NCI-H748 treated with DMSO at 0.1 percent for 48 hours (cell line): ENCODE measurements around the gene STARD13.
A peak's percentile ranks its signal among the peaks of the same experiment; 100 is the strongest.

ENCODE experiments used
- DNase-seq: peaks from one replicate; lab custom pipeline; 2025; lab: John Stamatoyannopoulos, UW

The STARD13 gene

GRCh38 chr13:33081666-33082065, 203.9 kb downstream of the STARD13 start:
- DNase-seq = no peak

GRCh38 chr13:33080972-33081590, 204.5 kb downstream of the STARD13 start:
- no peak for DNase-seq

GRCh38 chr13:33079960-33080359, 205.6 kb downstream of the STARD13 start:
- DNase-seq = no peak

GRCh38 chr13:33078263-33078662, 207.3 kb downstream of the STARD13 start:
- DNase-seq = no peak

GRCh38 chr13:33076001-33076992, 209.3 kb downstream of the STARD13 start:
- no peak for DNase-seq

- peak; percentile 99 for DNase-seq
Measured at GRCh38 chr13:33073338-33073737, 212.2 kb downstream of the STARD13 start.

- no peak for DNase-seq
Measured at GRCh38 chr13:33072759-33073158, 212.8 kb downstream of the STARD13 start.

- DNase-seq = peak; percentile 13
Measured at GRCh38 chr13:33072282-33072681, 213.3 kb downstream of the STARD13 start.

- DNase-seq = no peak
Measured at GRCh38 chr13:33070713-33071112, 214.8 kb downstream of the STARD13 start.

- DNase-seq = no peak
Measured at GRCh38 chr13:33069365-33069764, 216.2 kb downstream of the STARD13 start.

GRCh38 chr13:33066329-33066728, 219.2 kb downstream of the STARD13 start:
- DNase-seq = no peak

- no peak for DNase-seq
Measured at GRCh38 chr13:33060815-33061214, 224.7 kb downstream of the STARD13 start.

GRCh38 chr13:33058776-33059327, 226.7 kb downstream of the STARD13 start:
- DNase-seq = no peak

- DNase-seq = peak; percentile 35
Measured at GRCh38 chr13:33057019-33057780, 228.4 kb downstream of the STARD13 start.

GRCh38 chr13:33053397-33054066, 232.0 kb downstream of the STARD13 start:
- DNase-seq = no peak
